ENCODE results near the gene C2orf72. TPM values are rescaled to one million over a fixed set of nuclear protein-coding genes. Genes with fewer than 3 reads are reported as not detected.

The C2orf72 gene
- total RNA-seq, 1 donor = not detected

GRCh38 chr2:231028889-231029288 is 8.4 kb upstream of the C2orf72 start:
- no peak for DNase-seq (ENCODE audit: low read depth)
- TF ChIP-seq, protein P1, sequence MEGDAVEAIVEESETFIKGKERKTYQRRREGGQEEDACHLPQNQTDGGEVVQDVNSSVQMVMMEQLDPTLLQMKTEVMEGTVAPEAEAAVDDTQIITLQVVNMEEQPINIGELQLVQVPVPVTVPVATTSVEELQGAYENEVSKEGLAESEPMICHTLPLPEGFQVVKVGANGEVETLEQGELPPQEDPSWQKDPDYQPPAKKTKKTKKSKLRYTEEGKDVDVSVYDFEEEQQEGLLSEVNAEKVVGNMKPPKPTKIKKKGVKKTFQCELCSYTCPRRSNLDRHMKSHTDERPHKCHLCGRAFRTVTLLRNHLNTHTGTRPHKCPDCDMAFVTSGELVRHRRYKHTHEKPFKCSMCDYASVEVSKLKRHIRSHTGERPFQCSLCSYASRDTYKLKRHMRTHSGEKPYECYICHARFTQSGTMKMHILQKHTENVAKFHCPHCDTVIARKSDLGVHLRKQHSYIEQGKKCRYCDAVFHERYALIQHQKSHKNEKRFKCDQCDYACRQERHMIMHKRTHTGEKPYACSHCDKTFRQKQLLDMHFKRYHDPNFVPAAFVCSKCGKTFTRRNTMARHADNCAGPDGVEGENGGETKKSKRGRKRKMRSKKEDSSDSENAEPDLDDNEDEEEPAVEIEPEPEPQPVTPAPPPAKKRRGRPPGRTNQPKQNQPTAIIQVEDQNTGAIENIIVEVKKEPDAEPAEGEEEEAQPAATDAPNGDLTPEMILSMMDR (IDR thresholded peaks at IDR 0.05; ENCODE audit: insufficient read depth, low read depth, low read length) = no peak
- H3K4me3 ChIP-seq (ENCODE audit: low read depth, low read length) = no peak overlapping the region

DNA sequence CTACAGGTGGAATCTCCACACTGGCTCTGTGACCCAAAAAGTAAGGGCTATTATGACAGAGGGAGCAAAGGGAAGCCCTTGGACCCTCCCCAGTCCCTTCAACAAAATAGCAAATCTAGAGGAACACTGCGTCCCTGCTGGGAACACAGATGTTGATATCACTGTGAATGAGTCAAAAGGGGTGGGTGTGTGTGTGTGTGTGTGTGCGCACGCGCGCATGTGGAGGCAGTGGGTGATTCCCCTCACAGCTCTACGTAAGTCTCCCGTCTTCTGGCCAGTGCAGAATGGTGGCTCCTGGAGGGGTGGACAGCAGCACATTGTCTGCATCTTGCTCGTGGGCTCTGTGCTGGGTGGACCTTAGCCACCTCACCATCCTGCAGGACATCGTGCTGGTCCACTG is 7.8 kb upstream of the C2orf72 start:
- DNase-seq (ENCODE audit: low read depth) = no peak
- TF ChIP-seq, protein P1 (IDR thresholded peaks at IDR 0.05; ENCODE audit: insufficient read depth, low read depth, low read length) = no peak

GRCh38 chr2:231030725-231031124 is 6.6 kb upstream of the C2orf72 start:
- TF ChIP-seq, protein P1 (IDR thresholded peaks at IDR 0.05; ENCODE audit: insufficient read depth, low read depth, low read length) = no peak
- no peak overlapping the region for H3K4me3 ChIP-seq (ENCODE audit: low read depth, low read length)
- no peak for DNase-seq (ENCODE audit: low read depth)

More for the DNA sequence above, 7.8 kb upstream of the C2orf72 start:
- no peak overlapping the region for H3K4me3 ChIP-seq (ENCODE audit: low read depth, low read length)

DNA sequence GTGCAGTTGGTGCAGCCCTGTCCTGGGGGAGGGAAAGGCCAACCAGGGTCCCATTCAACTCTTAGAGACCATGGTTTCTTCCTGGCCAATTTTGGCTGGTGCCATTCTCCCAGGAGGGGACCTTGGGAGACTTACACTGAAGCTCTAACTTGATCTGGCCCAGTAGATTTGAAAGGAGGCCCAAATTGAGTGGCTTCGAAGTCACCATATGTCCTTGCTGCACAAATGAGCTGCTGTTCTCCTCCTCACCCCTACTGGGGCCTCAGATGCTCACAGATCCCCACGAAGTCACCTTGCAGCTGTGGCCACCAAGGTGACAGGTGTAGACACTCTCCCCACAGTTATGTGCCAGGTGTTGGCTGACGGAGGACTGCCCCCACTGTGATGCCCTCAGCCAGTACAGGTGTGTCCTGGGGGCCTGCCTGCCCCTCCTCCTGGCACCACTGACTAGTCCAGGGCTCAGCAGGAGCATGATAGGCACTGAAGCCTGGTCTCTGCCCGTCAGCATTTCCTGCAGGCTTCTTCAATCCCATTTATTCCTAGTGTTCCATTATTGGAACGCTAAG is 4.7 kb upstream of the C2orf72 start:
- no peak for DNase-seq (ENCODE audit: low read depth)
- TF ChIP-seq, protein P1 (IDR thresholded peaks at IDR 0.05; ENCODE audit: insufficient read depth, low read depth, low read length) = no peak
- no peak overlapping the region for H3K4me3 ChIP-seq (ENCODE audit: low read depth, low read length)

DNA sequence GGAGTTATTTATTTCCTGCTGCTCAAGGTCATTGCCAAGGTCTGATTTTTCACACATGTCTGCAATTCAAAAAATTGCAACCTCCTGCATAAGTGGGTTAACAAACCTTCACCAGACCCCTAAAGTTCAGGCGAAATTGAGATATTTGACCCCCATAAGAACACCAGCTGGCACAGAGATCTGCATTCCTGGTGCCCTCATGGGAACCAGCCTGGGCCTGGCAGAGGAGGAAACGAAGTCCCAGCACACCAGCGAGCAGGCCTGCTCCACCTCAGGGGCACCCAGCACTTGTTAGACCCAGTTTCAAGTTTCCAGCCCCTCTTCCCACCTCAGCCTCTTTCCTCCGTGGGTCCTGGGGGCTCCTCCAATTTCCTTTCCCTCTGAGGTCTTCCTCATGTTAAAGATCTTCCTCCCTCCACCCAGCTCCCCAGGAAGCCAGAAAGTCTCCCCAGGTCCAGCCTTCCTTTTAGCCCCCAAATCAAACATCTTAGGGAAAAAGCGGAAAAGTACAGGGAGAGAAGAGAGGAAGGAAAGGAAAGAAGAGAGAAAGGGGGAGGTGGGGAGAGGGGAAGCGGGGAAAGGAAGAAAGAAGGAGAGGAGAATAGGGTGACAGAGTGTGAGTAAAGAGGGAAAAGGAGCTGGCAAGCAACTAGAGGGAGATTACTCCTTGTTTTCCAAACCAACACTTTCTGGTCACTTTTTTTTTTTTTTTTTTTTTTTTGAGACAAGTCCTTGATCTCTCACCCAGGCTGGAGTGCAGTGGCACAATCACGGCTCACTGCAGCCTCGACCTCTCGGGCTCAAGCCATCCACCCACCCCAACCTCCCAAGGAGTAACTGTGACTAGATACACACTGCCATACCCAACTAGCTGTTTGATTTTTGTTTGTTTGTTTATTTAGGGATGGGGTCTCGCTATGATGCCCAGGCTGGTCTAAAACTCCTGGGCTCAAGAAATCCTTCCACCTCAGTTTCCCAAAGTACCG is 3.9 kb upstream of the C2orf72 start:
- H3K4me3 ChIP-seq (ENCODE audit: low read depth, low read length) = no peak overlapping the region
- TF ChIP-seq, protein P1 (IDR thresholded peaks at IDR 0.05; ENCODE audit: insufficient read depth, low read depth, low read length) = no peak
- DNase-seq (ENCODE audit: low read depth) = no peak

GRCh38 chr2:231034291-231034882 is 2.9 kb upstream of the C2orf72 start:
- TF ChIP-seq, protein P1 (IDR thresholded peaks at IDR 0.05; ENCODE audit: insufficient read depth, low read depth, low read length) = no peak
- no peak overlapping the region for H3K4me3 ChIP-seq (ENCODE audit: low read depth, low read length)
- no peak for DNase-seq (ENCODE audit: low read depth)

All from fibroblast of villous mesenchyme (primary cell).